COR-L47 (cell line): ENCODE data around the gene CFAP251.
"Not testable (repeated sequence)": the region's sequence is repeated elsewhere in the genome, so short reads cannot be mapped to it uniquely, and the experiment has no call there.

Source experiments
- DNase-seq: peaks from one replicate; lab custom pipeline; 2025; lab: John Stamatoyannopoulos, UW

The CFAP251 gene

GRCh38 chr12:122026706-122027333 is 108.4 kb downstream of the CFAP251 start:
- DNase-seq: no peak

GRCh38 chr12:122028165-122028904 is 109.9 kb downstream of the CFAP251 start:
- DNase-seq: peak; percentile 52

- DNase-seq: no peak
Measured at GRCh38 chr12:122028905-122029560, 110.6 kb downstream of the CFAP251 start.

GRCh38 chr12:122029620-122030423 is 111.4 kb downstream of the CFAP251 start:
- DNase-seq: no peak

- no peak for DNase-seq
Measured at GRCh38 chr12:122030424-122031035, 112.1 kb downstream of the CFAP251 start.

GRCh38 chr12:122031342-122032216 is 113.2 kb downstream of the CFAP251 start:
- DNase-seq: no peak

GRCh38 chr12:122032580-122032979 is 114.2 kb downstream of the CFAP251 start:
- no peak for DNase-seq

GRCh38 chr12:122035292-122035691 is 116.9 kb downstream of the CFAP251 start:
- DNase-seq: no peak

GRCh38 chr12:122036153-122036552 is 117.8 kb downstream of the CFAP251 start:
- DNase-seq: no peak

GRCh38 chr12:122040579-122041386 is 122.4 kb downstream of the CFAP251 start:
- DNase-seq: no peak

GRCh38 chr12:122041458-122041857 is 123.1 kb downstream of the CFAP251 start:
- DNase-seq: not testable (repeated sequence)

GRCh38 chr12:122042910-122043309 is 124.5 kb downstream of the CFAP251 start:
- DNase-seq: no peak

GRCh38 chr12:122043476-122043875 is 125.1 kb downstream of the CFAP251 start:
- DNase-seq: no peak

GRCh38 chr12:122045262-122045661 is 126.9 kb downstream of the CFAP251 start:
- no peak for DNase-seq

- DNase-seq: no peak
Measured at GRCh38 chr12:122046145-122046544, 127.8 kb downstream of the CFAP251 start.

- no peak for DNase-seq
Measured at GRCh38 chr12:122048151-122048550, 129.8 kb downstream of the CFAP251 start.

- no peak for DNase-seq
Measured at GRCh38 chr12:122049827-122050226, 131.4 kb downstream of the CFAP251 start.

GRCh38 chr12:122050706-122051105 is 132.3 kb downstream of the CFAP251 start:
- DNase-seq: no peak

- no peak for DNase-seq
Measured at GRCh38 chr12:122051231-122051876, 133.0 kb downstream of the CFAP251 start.
